ENCODE results near the gene FMNL2. TPM values are rescaled to one million over a fixed set of nuclear protein-coding genes. Genes with fewer than 3 reads are reported as not detected.

FMNL2 gene
- total RNA-seq, 1 donor from 2014 or later: 166 TPM

DNA sequence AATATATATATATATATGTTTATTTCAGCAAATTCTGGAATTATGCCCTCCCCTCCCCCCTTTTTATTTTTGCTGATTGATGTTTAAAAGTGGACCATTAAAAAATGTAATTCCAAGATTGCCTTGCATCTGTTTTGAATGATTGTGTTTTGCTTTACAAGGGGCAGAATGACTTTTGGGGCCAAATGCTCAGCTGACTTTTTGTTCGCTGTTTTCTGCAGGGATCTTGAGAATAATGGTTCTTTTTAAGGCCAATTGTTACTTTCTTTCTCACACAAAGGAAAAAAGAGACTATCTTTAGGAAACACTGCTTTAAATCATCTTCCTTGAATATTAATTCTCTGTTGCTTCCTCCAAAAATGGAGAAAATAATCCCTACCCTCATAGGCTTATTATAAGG, 95.9 kb downstream of the FMNL2 start:
- Mint-ChIP-seq H3K36me3 (ENCODE audit: unreplicated experiment) (no peaks in the 10 kb centered on the region), H3K27me3 (ENCODE audit: unreplicated experiment) (peaks cover 2% of the 10 kb centered on the region), H3K9me3 (ENCODE audit: unreplicated experiment) (peaks cover 10% of the 10 kb centered on the region), H3K4me3 (ENCODE audit: unreplicated experiment) (no peak overlapping the region), H3K4me1 (ENCODE audit: low read depth, unreplicated experiment) (peaks cover 77% of the 10 kb centered on the region), H3K27ac (ENCODE audit: unreplicated experiment) (peak overlapping the region; percentile 67)
- TF ChIP-seq, protein P1, sequence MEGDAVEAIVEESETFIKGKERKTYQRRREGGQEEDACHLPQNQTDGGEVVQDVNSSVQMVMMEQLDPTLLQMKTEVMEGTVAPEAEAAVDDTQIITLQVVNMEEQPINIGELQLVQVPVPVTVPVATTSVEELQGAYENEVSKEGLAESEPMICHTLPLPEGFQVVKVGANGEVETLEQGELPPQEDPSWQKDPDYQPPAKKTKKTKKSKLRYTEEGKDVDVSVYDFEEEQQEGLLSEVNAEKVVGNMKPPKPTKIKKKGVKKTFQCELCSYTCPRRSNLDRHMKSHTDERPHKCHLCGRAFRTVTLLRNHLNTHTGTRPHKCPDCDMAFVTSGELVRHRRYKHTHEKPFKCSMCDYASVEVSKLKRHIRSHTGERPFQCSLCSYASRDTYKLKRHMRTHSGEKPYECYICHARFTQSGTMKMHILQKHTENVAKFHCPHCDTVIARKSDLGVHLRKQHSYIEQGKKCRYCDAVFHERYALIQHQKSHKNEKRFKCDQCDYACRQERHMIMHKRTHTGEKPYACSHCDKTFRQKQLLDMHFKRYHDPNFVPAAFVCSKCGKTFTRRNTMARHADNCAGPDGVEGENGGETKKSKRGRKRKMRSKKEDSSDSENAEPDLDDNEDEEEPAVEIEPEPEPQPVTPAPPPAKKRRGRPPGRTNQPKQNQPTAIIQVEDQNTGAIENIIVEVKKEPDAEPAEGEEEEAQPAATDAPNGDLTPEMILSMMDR (IDR thresholded peaks at IDR 0.05; ENCODE audit: partially characterized antibody, unreplicated experiment): no peak
- no peak for DNase-seq

DNA sequence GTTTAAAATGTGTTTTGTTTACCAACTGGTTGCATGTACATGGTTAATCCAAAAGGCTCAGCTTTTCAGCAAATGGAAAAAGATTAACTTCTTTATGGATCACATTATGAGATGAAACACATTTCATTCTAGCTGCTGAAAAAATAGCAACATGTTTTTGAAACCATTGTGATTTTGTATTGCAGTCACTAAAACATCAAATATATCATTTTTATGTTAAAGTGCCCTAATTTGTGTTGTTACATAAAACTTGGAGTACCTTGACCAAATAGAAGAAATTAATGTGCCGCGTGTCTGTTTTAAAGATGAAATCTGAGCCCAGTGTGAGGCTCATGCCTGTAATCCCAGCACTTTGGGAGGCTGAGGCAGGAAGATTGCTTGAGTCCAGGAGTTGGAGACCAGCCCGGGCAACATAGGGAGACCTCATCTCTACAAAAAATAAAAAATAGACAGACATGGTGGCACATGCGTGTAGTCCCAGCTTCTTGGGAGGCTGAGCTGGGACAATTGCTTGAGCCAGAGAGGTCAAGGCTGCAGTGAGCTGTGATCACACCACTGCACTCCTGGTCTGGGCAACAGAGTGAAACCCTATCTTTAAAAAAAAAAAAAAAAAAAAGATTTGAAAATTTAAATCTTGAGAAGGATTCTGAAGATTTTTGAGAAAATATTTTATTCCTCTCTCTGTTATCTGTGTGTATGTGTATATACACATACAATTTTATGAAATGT, 96.6 kb downstream of the FMNL2 start:
- H3K27ac Mint-ChIP-seq (ENCODE audit: unreplicated experiment): peak overlapping the region; percentile 99
- H3K27me3 Mint-ChIP-seq (ENCODE audit: unreplicated experiment): peaks cover 2% of the 10 kb centered on the region
- TF ChIP-seq, protein P1 (IDR thresholded peaks at IDR 0.05; ENCODE audit: partially characterized antibody, unreplicated experiment): no peak
- peaks cover 10% of the 10 kb centered on the region for H3K9me3 Mint-ChIP-seq (ENCODE audit: unreplicated experiment)
- H3K4me1 Mint-ChIP-seq (ENCODE audit: low read depth, unreplicated experiment): peaks cover 75% of the 10 kb centered on the region
- no peaks in the 10 kb centered on the region for H3K36me3 Mint-ChIP-seq (ENCODE audit: unreplicated experiment)
- H3K4me3 Mint-ChIP-seq (ENCODE audit: unreplicated experiment): peak overlapping the region; percentile 69
- DNase-seq: no peak

DNA sequence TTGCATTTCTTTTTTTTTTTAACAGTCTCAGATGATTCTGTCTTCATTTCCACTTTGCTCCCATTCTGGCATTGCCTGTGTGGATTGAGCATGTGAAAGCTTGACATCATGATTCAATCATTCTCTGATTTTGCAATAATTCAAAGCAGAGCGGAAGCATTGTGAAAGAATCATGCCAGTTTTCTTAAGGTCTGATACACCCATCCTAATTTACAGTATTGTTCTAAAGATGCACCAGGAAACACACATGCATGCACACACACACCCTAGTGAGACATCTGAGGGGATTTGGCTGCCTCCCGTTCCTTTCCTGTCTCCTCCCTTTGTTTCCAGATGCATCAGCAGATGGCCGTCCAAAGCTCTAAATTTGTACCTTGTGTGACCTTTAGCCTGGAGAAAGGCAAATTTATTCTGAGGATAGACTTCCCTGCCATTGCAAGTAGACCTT, 97.3 kb downstream of the FMNL2 start:
- peak overlapping the region; percentile 69 for H3K4me3 Mint-ChIP-seq (ENCODE audit: unreplicated experiment)
- H3K27me3 Mint-ChIP-seq (ENCODE audit: unreplicated experiment): peaks cover 2% of the 10 kb centered on the region
- TF ChIP-seq, protein P1 (IDR thresholded peaks at IDR 0.05; ENCODE audit: partially characterized antibody, unreplicated experiment): no peak
- H3K9me3 Mint-ChIP-seq (ENCODE audit: unreplicated experiment): peaks cover 10% of the 10 kb centered on the region
- peaks cover 79% of the 10 kb centered on the region for H3K4me1 Mint-ChIP-seq (ENCODE audit: low read depth, unreplicated experiment)
- no peaks in the 10 kb centered on the region for H3K36me3 Mint-ChIP-seq (ENCODE audit: unreplicated experiment)
- DNase-seq: peak; percentile 52
- H3K27ac Mint-ChIP-seq (ENCODE audit: unreplicated experiment): peak overlapping the region; percentile 99

DNA sequence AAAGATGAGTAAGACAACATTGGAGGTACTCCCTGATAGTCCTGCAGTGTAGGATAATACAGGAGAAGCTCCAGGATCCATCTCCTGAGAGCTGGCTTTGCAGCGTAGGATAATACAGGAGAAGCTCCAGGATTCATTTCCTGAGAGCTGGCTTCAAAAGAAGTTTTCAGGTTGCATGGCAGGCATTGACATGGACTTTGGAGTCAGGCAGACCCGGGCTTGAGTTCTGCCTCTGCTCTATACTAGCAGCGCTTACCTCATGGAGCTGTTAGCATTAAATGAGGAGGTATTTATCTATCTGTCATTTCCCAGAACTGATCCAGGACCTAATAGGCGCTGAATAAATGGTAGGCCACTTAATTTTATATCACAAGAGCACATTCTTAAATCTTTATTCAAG, 97.8 kb downstream of the FMNL2 start:
- DNase-seq: no peak
- Mint-ChIP-seq H3K9me3 (ENCODE audit: unreplicated experiment) (peaks cover 10% of the 10 kb centered on the region), H3K4me1 (ENCODE audit: low read depth, unreplicated experiment) (peaks cover 81% of the 10 kb centered on the region), H3K36me3 (ENCODE audit: unreplicated experiment) (no peaks in the 10 kb centered on the region), H3K27me3 (ENCODE audit: unreplicated experiment) (peaks cover 2% of the 10 kb centered on the region), H3K4me3 (ENCODE audit: unreplicated experiment) (peak overlapping the region; percentile 69), H3K27ac (ENCODE audit: unreplicated experiment) (peak overlapping the region; percentile 99)
- TF ChIP-seq, protein P1 (IDR thresholded peaks at IDR 0.05; ENCODE audit: partially characterized antibody, unreplicated experiment): no peak

DNA sequence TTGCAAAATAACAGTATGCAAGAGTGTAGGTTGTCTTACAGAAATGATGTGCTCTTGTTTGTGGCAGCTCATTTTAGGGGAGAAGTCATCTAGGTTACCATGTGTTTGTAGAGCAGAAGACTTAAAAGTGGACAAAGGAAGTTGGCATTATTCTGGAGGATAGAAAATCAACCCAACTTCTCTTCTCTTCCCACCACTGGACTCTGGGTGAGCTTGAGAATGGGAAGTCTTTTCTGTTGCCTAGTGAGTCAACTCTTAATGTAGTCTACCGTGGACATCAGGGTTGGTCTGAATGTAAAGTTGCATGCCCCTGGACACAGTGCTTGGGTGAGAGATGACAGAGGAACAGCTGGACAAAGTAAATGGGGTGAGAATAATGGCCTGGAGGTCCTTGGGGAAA, 98.3 kb downstream of the FMNL2 start:
- peaks cover 2% of the 10 kb centered on the region for H3K27me3 Mint-ChIP-seq (ENCODE audit: unreplicated experiment)
- TF ChIP-seq, protein P1 (IDR thresholded peaks at IDR 0.05; ENCODE audit: partially characterized antibody, unreplicated experiment): no peak
- peak overlapping the region; percentile 99 for H3K27ac Mint-ChIP-seq (ENCODE audit: unreplicated experiment)
- peaks cover 10% of the 10 kb centered on the region for H3K9me3 Mint-ChIP-seq (ENCODE audit: unreplicated experiment)
- H3K4me3 Mint-ChIP-seq (ENCODE audit: unreplicated experiment): peak overlapping the region; percentile 51
- DNase-seq: no peak
- H3K4me1 Mint-ChIP-seq (ENCODE audit: low read depth, unreplicated experiment): peaks cover 82% of the 10 kb centered on the region
- H3K36me3 Mint-ChIP-seq (ENCODE audit: unreplicated experiment): no peaks in the 10 kb centered on the region

Data from glutamatergic neuron (in vitro differentiated cells).